Activated CD4-positive, alpha-beta T cell treated with anti-CD3 and anti-CD28 coated beads, Interleukin-2, amount 10 ng/mL, durations not matched to agents 24 days and 14 days (primary cell): ENCODE results near the gene SUPT6H. TPM values are rescaled to one million over a fixed set of nuclear protein-coding genes. Genes with fewer than 3 reads are reported as not detected.
A peak's percentile ranks its signal among the peaks of the same experiment; 100 is the strongest.

Source experiments
- DNase-seq: peaks from one replicate; pipeline ENCODE4 v3.0.0; 2022
- H3K27ac Mint-ChIP-seq: one replicate; pipeline ENCODE4 v1.8.0; 2022; ENCODE audit warnings: mild to moderate bottlenecking, mixed read lengths
- H3K27me3 Mint-ChIP-seq: one replicate; pipeline ENCODE4 v1.8.0; 2022; ENCODE audit warnings: mixed read lengths
- H3K36me3 Mint-ChIP-seq: one replicate; pipeline ENCODE4 v1.8.0; 2022; ENCODE audit warnings: low read depth, mild to moderate bottlenecking, mixed read lengths
- H3K4me1 Mint-ChIP-seq: one replicate; pipeline ENCODE4 v1.8.0; 2021; ENCODE audit warnings: mixed read lengths
- H3K4me3 Mint-ChIP-seq: one replicate; pipeline ENCODE4 v1.8.0; 2022; ENCODE audit warnings: mild to moderate bottlenecking, moderate library complexity, mixed read lengths
- H3K9me3 Mint-ChIP-seq: one replicate; pipeline ENCODE4 v1.8.0; 2021; ENCODE audit warnings: mixed read lengths
- intact Hi-C: fragments of 100-400 bp; cut with micrococcal nuclease; formaldehyde crosslinking; loops from one replicate; pipeline ENCODE4 v1.15.1; 2023
- total RNA-seq: library from RNA; stranded (reverse); gene quantifications from 2 replicates; pipeline ENCODE4 v1.2.3, GENCODE V29; 2022

The SUPT6H gene
- total RNA-seq, 1 donor from 2014 or later: 108 TPM

DNA sequence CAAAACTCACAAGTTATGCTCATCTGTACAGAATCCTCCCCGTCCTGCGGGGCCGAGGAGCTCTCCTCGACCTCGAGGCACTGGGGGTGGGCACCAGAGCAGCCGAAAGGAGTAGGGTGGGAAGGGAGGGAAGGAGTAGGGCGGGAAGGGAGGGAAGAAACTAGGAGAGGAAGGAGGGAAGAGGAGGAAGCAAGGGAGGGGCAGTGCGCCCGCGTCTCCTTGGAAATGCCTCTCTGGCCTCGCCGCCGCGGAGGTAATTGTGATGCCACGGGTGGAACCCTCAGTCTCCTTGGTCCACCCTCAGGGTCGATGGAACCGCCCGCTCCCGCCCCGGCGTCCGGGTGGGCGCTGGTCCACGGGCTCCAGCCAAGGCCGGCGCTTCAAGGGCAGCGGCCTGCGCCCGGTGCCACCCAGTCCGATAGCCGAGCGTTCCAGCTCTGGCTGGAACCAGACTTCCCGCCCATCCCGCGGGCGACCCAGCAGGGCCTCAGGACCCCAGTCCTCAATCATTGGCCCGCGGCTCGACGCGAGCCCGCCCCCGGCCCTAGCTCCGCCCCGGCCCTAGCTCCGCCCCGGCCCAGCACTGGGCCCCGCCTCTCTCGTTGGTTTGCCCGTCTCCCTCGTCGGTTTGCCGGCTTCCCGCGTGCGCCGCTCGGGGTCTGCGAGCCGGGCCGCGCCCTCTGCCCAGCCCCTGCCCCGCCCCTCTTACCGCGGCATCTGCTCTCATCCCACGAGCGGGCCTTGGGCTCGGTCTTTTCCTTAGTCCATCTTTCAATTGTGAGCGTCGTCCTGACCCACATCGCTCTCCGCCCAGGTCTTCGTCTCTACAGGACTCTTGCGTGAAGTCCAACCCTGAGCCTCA lies 49.1 kb downstream of the SUPT6H start:
- intact Hi-C loops: loop anchor here (1.0 to 5.0 kb wide), 3 partner anchors 8 to 66 kb away; partner anchors contain the start of genes BLTP2, RPL23A, SDF2 and SUPT6H
- H3K4me1 Mint-ChIP-seq: peaks cover 17% of the 10 kb centered on the region

DNA sequence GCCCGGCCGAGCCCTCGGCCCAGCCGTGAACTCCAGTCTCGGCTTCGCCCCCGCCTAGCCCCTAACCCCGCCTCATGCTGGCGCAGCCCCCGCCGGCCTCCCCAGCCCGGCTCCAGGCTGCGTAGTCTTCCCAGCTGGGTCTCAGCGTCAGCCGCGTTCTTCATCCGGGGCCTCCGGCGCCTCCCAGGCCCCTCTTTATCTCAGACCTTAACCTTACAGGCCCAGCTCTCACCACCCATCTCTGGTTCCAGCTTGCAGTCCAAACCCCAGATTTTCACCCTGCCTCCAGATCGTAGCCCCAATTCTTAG lies 49.7 kb downstream of the SUPT6H start, which contains the start of gene PROCA1:
TSS of gene PROCA1 (minus strand) at position 166 of the 309 bp plus-strand sequence. CDS start 228 bp downstream, outside the sequence.
- peaks cover 17% of the 10 kb centered on the region for H3K4me1 Mint-ChIP-seq
- peak within 1 kb of the TSS; percentile 91 for H3K4me3 Mint-ChIP-seq
- H3K27ac Mint-ChIP-seq: peak within 1 kb of the TSS; percentile 95
- DNase-seq: no peak
- H3K36me3 Mint-ChIP-seq: peaks cover 9% of the 10 kb centered on the region
- intact Hi-C loops: loop anchor here (1.0 to 5.0 kb wide), 3 partner anchors 8 to 67 kb away; partner anchors contain the start of genes BLTP2, RPL23A, SDF2 and SUPT6H
- H3K9me3 Mint-ChIP-seq: no peaks in the 10 kb centered on the region
- H3K27me3 Mint-ChIP-seq: peaks cover 18% of the 10 kb centered on the region

More for the DNA sequence above, 49.1 kb downstream of the SUPT6H start:
- Mint-ChIP-seq H3K27ac (peak overlapping the region; percentile 95), H3K4me3 (peak overlapping the region; percentile 91), H3K9me3 (no peaks in the 10 kb centered on the region), H3K36me3 (peaks cover 9% of the 10 kb centered on the region), H3K27me3 (peaks cover 15% of the 10 kb centered on the region)
- peak; percentile 99 for DNase-seq

DNA sequence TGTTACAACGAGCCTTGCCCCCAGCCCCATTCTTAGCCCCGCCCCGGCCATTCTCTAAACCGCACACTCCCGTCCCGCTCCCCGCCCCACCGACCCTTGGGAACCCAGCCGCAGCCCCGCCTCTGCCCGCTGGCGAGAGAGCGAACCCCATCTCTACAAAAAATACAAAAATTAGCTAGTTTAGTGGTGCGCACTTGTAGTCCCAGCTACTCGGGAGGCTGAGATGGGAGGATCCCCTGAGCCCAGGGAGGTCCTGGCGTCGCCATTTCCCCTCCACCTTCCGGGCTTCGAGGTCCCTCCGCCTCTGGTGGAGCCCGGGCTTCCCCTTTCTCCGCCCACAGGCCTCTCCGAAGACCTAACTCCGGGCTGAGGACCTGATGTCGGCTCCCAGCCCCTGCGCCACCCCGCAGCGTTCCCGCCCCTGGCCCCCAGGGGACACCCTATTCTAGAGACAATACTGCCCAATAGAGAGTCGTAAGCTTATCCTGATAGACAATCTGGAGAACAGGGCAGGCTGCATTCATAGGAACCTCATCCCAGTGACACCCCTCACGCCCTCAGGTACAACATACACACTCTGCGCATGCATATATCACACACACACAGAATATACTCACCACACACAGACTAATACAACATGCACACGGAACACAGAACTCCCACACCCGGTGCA lies 50.2 kb downstream of the SUPT6H start:
- peak overlapping the region; percentile 95 for H3K27ac Mint-ChIP-seq
- H3K4me1 Mint-ChIP-seq: peaks cover 17% of the 10 kb centered on the region
- DNase-seq: peak; percentile 91
- peak overlapping the region; percentile 91 for H3K4me3 Mint-ChIP-seq
- peaks cover 9% of the 10 kb centered on the region for H3K36me3 Mint-ChIP-seq
- H3K9me3 Mint-ChIP-seq: no peaks in the 10 kb centered on the region
- H3K27me3 Mint-ChIP-seq: peaks cover 18% of the 10 kb centered on the region
- intact Hi-C loops: loop anchor here (5.0 kb wide), 1 partner anchor 50 kb away; the partner anchor contains the start of genes SDF2 and SUPT6H

DNA sequence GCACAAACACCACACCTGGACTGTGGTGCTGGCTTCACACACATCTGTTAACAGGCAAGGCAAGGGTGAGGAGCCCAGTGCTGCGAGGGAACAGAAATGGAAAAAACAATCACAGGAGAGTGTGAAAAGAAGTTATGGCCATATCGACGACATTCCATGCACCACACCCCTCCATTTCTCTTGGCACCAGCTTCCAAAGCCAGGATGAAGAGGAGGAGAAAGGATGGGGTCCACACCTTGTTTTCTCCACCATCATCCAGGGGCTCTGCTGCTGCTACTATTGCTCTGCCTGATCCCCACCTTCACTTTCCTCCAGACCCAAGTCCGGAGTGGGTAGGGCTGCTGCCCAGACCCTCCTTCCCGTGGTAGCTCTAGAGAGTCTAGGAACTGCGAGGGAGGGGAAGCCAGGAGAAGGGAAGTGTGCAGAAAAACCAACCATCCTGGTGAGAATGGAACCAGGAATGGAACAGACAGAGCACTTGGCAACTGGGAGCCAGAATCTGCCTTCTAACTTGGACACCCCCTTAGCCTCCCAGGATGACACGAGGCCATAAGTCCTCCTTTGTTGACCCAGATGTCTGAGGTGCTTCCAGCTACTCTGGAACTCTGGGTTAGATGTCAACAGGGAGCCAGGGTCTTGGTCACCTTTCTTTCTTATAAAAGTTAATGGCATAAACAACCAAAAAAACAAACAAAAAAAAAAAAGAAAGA lies 50.9 kb downstream of the SUPT6H start:
- Mint-ChIP-seq H3K9me3 (no peaks in the 10 kb centered on the region), H3K4me3 (peak overlapping the region; percentile 91), H3K36me3 (peaks cover 5% of the 10 kb centered on the region), H3K27ac (peak overlapping the region; percentile 95), H3K4me1 (peaks cover 18% of the 10 kb centered on the region), H3K27me3 (peaks cover 18% of the 10 kb centered on the region)
- DNase-seq: no peak
- intact Hi-C loops: loop anchor here (5.0 kb wide), 1 partner anchor 51 kb away; the partner anchor contains the start of genes SDF2 and SUPT6H

DNA sequence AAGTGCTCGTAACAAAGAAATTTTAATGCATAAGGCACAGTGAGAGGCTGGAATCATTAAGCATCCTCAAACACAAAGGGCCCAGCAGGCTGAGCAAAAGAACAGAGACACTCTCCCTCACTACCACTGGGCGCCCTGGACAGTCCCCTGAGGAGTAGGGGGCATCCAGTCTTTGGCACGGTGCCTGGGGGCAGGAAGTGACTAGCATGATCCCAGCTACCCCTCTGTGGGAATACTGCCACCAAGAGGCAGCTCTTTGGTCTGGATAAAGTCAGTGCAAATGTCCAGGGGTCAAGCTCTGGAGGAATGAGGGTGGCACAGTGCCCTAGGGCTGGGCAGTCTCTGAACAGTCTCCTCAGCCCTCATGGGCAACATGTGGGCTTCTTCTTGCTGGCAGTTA lies 52.3 kb downstream of the SUPT6H start:
- peaks cover 29% of the 10 kb centered on the region for H3K4me1 Mint-ChIP-seq
- no peak for DNase-seq
- intact Hi-C loops: loop anchor here (5.0 kb wide), 1 partner anchor 52 kb away; the partner anchor contains the start of genes SDF2 and SUPT6H
- H3K27me3 Mint-ChIP-seq: peaks cover 26% of the 10 kb centered on the region
- H3K9me3 Mint-ChIP-seq: no peaks in the 10 kb centered on the region
- H3K4me3 Mint-ChIP-seq: no peak overlapping the region
- H3K36me3 Mint-ChIP-seq: peaks cover 2% of the 10 kb centered on the region
- H3K27ac Mint-ChIP-seq: no peak overlapping the region

DNA sequence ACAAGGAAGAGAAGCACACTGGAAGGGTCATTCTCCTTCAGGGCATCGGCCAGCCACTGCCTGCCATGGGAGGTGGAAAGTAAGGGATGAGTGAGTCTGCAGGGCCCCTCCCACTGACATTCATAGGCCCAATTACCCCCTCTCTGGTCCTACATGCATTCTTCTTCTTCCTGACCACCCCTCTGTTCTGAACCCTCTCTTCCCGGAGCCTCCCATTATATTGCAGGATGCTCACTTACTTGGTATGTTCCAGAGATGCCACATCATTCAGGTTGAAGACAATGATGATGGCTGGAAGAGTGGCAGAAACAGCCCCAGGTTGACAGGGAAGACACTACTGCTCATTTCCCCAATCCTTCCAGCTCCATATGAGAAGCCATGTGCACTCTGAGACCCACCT lies 53.2 kb downstream of the SUPT6H start:
- no peak for DNase-seq
- intact Hi-C loops: no loop called here
- Mint-ChIP-seq H3K9me3 (no peaks in the 10 kb centered on the region), H3K27me3 (peaks cover 28% of the 10 kb centered on the region), H3K27ac (no peak overlapping the region), H3K4me1 (peaks cover 35% of the 10 kb centered on the region), H3K36me3 (peaks cover 8% of the 10 kb centered on the region), H3K4me3 (no peak overlapping the region)

DNA sequence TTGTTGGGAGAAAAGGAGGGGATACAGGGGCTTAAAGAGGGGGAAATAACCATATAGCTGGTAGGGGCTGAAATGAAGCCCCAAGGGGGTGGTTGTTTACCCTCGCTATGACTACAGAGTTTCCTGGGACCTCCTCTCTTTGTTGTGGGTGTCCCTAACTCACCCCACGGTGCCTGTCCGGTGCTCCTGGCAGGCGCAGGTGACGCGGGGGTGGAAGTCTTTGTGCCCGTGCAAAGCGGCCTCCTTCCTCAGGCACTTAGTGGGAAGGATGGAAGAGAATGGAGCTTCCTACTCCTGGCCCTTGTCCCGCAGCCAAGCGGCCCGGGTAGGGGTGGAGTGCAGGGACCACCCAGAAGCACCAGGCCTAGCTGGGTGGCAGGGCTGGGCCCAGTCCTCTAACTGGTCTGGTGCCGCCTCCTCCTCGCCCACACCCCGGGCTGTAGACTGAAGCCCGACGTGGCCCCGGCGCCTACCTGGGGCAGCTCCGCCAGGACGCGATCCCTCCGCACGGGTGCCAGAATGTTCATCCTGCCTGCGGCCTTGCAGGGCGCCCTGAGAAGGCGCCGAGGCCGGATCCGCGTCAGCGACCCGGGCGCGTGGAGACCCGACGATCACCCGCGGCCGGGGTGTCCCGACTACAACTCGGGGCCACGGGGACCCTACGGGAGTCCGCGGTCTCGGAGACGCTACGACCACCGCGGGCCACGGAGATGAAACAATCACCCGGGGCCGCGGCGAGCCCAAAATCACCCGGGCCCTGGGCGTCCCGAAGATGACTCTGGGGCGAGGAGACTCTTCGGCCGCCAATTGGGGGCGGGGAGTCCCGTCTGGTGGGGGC lies 55.0 kb downstream of the SUPT6H start:
- peaks cover 26% of the 10 kb centered on the region for H3K36me3 Mint-ChIP-seq
- H3K4me3 Mint-ChIP-seq: no peak overlapping the region
- no peak overlapping the region for H3K27ac Mint-ChIP-seq
- peak; percentile 68 for DNase-seq
- H3K4me1 Mint-ChIP-seq: peaks cover 36% of the 10 kb centered on the region
- peaks cover 28% of the 10 kb centered on the region for H3K27me3 Mint-ChIP-seq
- intact Hi-C loops: no loop called here
- H3K9me3 Mint-ChIP-seq: no peaks in the 10 kb centered on the region

DNA sequence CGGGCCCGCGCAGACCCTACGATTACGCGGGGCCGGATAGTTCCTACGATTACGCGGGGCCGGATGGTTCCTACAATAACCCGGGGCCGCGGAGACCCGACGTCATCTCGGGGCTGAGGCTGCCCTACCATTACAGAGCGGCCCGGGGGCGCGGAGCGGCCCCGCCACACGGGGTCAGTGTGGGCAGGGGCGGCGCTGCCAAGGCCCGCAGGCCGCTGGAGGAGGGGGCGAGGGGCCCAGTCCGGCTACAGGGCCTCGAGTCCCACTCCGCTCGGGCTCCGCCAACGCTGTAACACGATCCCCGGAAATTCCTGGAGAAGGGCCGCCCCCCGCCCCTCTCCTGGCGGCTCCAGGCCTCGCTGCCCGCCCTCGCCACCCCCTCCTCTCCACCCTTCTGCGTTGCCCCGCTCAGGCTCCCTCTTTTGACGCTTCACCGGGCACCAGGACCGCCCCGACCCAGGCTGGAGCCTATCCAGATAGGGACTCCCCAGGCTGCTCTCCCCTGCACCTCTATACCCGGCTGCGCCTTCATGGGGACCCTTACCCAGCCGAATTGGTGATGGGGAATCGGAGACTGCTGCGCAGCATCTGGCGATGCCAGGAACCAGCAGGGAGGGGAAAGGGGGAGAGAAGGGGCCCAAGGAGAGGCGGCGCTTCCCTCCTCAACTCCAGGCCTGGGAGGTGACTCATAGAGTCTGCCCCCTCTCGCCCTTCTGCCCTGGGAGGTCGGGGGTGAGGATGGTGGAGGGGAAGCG lies 55.8 kb downstream of the SUPT6H start, which contains the start of gene RAB34:
TSS of gene RAB34 (minus strand) at position 291 of the 755 bp plus-strand sequence. CDS start 602 bp downstream, outside the sequence.
- Mint-ChIP-seq H3K36me3 (peaks cover 34% of the 10 kb centered on the region), H3K27ac (peak within 1 kb of the TSS; percentile 86), H3K4me1 (peaks cover 35% of the 10 kb centered on the region), H3K9me3 (no peaks in the 10 kb centered on the region), H3K27me3 (peaks cover 28% of the 10 kb centered on the region), H3K4me3 (peak within 1 kb of the TSS; percentile 82)
- intact Hi-C loops: no loop called here
- peak; percentile 75 for DNase-seq

DNA sequence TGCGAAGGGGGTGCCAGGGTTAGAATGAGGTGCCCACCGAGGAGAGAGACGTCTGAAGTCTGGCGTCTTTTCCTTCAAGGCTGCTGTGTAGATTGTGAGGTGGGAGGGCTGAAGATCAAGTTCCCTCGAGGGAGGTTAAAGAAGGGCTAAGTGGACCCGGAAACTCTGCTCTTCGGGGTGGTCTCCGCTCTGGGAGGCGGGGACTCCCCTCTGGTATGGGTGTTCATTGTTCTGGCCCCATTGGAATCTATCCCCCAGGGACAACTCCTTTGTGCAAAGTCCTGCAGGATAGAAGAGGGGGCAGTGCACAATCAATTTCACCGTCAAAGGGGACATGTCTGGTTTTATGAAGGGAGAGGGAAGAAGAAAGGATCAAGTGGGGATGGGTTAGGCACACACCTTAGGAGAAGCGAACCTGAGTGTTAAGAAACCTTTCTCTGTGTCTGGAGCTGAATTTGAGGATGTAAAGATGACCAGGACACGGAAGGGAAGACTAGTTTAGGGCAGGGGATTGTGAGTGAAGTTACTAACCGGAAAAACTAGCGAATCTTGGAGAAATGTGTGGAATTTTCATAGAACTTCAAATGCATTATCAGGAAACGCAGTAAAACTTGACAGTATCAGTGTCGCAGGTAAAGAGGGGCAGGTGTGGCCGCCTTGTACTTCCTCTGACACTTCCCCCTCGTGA lies 56.5 kb downstream of the SUPT6H start:
- Mint-ChIP-seq H3K4me3 (peak overlapping the region; percentile 82), H3K9me3 (no peaks in the 10 kb centered on the region)

DNA sequence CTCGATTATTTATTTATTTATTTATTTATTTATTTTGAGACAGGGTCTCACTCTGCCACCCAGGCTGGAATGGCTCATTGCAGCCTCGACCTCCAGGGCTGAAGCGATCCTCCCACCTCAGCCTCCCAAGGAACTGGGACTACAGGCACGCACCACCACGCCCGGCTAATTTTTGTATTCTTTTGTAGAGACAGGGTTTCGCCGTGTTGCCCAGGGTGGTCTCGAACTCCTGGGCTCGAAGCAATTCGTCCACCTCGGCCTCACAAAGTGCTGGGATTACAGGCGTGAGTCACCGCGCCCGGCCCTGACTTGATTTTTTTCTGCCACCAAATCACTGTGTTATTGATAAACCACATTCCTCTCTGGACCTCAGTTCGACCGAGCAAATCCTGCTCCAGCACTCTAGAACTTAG lies 57.0 kb downstream of the SUPT6H start:
- Mint-ChIP-seq H3K4me3 (peak overlapping the region; percentile 99), H3K27ac (peak overlapping the region; percentile 100), H3K9me3 (no peaks in the 10 kb centered on the region), H3K27me3 (peaks cover 28% of the 10 kb centered on the region), H3K4me1 (peaks cover 43% of the 10 kb centered on the region), H3K36me3 (peaks cover 45% of the 10 kb centered on the region)
- intact Hi-C loops: loop anchor here (1.0 kb wide), 4 partner anchors 8 to 233 kb away; partner anchors contain the start of genes BLTP2, NEK8 and PROCA1
- no peak for DNase-seq

More for the DNA sequence above, 56.5 kb downstream of the SUPT6H start:
- Mint-ChIP-seq H3K4me1 (peaks cover 39% of the 10 kb centered on the region), H3K27ac (peak overlapping the region; percentile 86), H3K27me3 (peaks cover 28% of the 10 kb centered on the region), H3K36me3 (peaks cover 39% of the 10 kb centered on the region)
- intact Hi-C loops: loop anchor here (1.0 kb wide), 4 partner anchors 7 to 234 kb away; partner anchors contain the start of genes BLTP2, NEK8 and PROCA1
- no peak for DNase-seq

DNA sequence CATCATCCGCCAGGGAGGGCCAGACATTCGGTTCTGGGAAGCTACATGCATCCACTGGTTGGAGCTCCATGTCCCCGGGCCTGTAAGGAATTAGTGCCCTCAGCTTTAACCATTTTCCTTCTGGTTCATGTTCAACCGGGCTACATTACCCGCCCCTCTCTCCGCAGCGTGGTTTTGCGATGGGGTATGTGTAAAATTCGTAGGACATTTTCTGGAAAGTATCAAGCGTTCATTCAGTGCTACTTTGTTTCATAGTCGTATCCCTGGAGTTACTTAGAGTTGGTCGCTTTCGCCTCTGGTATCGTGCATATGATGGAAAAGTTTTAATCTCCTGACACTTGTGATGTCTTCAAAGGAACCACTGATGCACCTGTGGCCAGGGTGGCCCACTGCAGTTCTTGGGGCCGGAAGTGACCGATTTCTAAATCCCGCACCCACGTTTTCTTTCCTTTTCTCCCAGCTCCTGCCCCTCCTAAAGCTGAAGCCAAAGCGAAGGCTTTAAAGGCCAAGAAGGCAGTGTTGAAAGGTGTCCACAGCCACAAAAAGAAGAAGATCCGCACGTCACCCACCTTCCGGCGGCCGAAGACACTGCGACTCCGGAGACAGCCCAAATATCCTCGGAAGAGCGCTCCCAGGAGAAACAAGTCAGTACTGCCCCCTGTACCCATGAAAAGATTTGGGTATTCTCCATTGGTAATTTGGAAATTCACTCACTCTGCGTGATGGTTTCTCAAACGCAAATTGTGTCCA lies 58.4 kb downstream of the SUPT6H start:
- H3K27ac Mint-ChIP-seq: peak overlapping the region; percentile 100
- H3K36me3 Mint-ChIP-seq: peaks cover 56% of the 10 kb centered on the region
- peak; percentile 79 for DNase-seq
- intact Hi-C loops: loop anchor here (10.0 kb wide), 1 partner anchor 424 kb away; no protein-coding TSS in a partner anchor
- peaks cover 54% of the 10 kb centered on the region for H3K4me1 Mint-ChIP-seq
- no peaks in the 10 kb centered on the region for H3K9me3 Mint-ChIP-seq
- peaks cover 18% of the 10 kb centered on the region for H3K27me3 Mint-ChIP-seq
- H3K4me3 Mint-ChIP-seq: peak overlapping the region; percentile 99
